ENCODE results near the gene COLEC11. TPM values are rescaled to one million over a fixed set of nuclear protein-coding genes. Genes with fewer than 3 reads are reported as not detected.

COLEC11 gene
- total RNA-seq, 1 experiment from 2014 or later: 0.39 TPM

GRCh38 chr2:3675687-3676086, 80.8 kb downstream of the COLEC11 start:
- H3K36me3 Mint-ChIP-seq (ENCODE audit: insufficient read depth in 1 of 3, low read depth in 3 of 3): no peaks in the 10 kb centered on the region
- no peak overlapping the region for H2BK20ac ChIP-seq (ENCODE audit: low read depth, low read length, poor library complexity, severe bottlenecking)
- H3K9me3 ChIP-seq (ENCODE audit: control insufficient read depth, low read depth, low read length): no peaks in the 10 kb centered on the region
- no peak overlapping the region for H2BK120ac ChIP-seq (ENCODE audit: low read depth, low read length, poor library complexity, severe bottlenecking)
- no peaks in the 10 kb centered on the region for H4K20me1 ChIP-seq (ENCODE audit: control insufficient read depth, insufficient read depth, insufficient read length)
- no peaks in the 10 kb centered on the region for H3K4me1 Mint-ChIP-seq
- no peaks in the 10 kb centered on the region for H3K79me2 ChIP-seq (ENCODE audit: insufficient read depth, low read length)
- no peak overlapping the region for H3K9ac ChIP-seq (ENCODE audit: extremely low read depth, insufficient read length, low read length)
- H3K4me2 ChIP-seq (ENCODE audit: insufficient read depth, insufficient read length, low read length): no peak overlapping the region
- TF ChIP-seq, protein P1, sequence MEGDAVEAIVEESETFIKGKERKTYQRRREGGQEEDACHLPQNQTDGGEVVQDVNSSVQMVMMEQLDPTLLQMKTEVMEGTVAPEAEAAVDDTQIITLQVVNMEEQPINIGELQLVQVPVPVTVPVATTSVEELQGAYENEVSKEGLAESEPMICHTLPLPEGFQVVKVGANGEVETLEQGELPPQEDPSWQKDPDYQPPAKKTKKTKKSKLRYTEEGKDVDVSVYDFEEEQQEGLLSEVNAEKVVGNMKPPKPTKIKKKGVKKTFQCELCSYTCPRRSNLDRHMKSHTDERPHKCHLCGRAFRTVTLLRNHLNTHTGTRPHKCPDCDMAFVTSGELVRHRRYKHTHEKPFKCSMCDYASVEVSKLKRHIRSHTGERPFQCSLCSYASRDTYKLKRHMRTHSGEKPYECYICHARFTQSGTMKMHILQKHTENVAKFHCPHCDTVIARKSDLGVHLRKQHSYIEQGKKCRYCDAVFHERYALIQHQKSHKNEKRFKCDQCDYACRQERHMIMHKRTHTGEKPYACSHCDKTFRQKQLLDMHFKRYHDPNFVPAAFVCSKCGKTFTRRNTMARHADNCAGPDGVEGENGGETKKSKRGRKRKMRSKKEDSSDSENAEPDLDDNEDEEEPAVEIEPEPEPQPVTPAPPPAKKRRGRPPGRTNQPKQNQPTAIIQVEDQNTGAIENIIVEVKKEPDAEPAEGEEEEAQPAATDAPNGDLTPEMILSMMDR (conservative IDR thresholded peaks at IDR 0.05): no peak
- no peak overlapping the region; the same call in 1 of the 2 replicates for H2BK15ac ChIP-seq (ENCODE audit: low read depth, low read length)
- no peak overlapping the region for H3K14ac ChIP-seq (ENCODE audit: insufficient read depth, low read length)
- H3K27me3 Mint-ChIP-seq (ENCODE audit: low read depth): peaks cover 17% of the 10 kb centered on the region
- H3K56ac ChIP-seq (ENCODE audit: insufficient read length, low read depth, low read length): no peak overlapping the region
- H3K9me3 Mint-ChIP-seq: no peaks in the 10 kb centered on the region; a peak in 1 of 5 replicates
- H4K8ac ChIP-seq (replicated peaks; ENCODE audit: insufficient read length, low read depth, low read length): no peak overlapping the region
- H4K91ac ChIP-seq (ENCODE audit: insufficient read length, low read depth, low read length): no peak overlapping the region
- H2AFZ ChIP-seq (ENCODE audit: low read length): no peak overlapping the region
- H2AK5ac ChIP-seq (ENCODE audit: insufficient read length, low read length): no peak overlapping the region
- H3K4me1 ChIP-seq (ENCODE audit: insufficient read depth, low read length): no peaks in the 10 kb centered on the region
- no peak overlapping the region for H3K23ac ChIP-seq (ENCODE audit: insufficient read length, low read depth, low read length)
- H3K4ac ChIP-seq (ENCODE audit: low read depth, low read length): no peak overlapping the region
- DNase-seq: no peak
- no peak overlapping the region for H3T11ph ChIP-seq (ENCODE audit: low read length)
- no peak overlapping the region for H3K4me3 Mint-ChIP-seq
- no peak overlapping the region for H2BK5ac ChIP-seq (ENCODE audit: insufficient read length, low read length)
- H2BK12ac ChIP-seq (ENCODE audit: insufficient read length, low read depth, low read length): no peak overlapping the region
- H3K27ac Mint-ChIP-seq: no peak overlapping the region
- H3K27me3 ChIP-seq (ENCODE audit: insufficient read depth, low read length): no peaks in the 10 kb centered on the region
- no CpG with 5 or more reads among the region's 4 CpGs for WGBS (ENCODE audit: extremely low coverage, insufficient read length, low lambda C conversion rate)
- no peaks in the 10 kb centered on the region for H3K79me1 ChIP-seq (ENCODE audit: insufficient read depth, low read depth, low read length, poor library complexity, severe bottlenecking)
- no peak overlapping the region for H3K18ac ChIP-seq (ENCODE audit: insufficient read length, low read depth, low read length)
- H3K23me2 ChIP-seq (ENCODE audit: insufficient read length, low read depth, low read length, poor library complexity, severe bottlenecking): peaks cover 2% of the 10 kb centered on the region
- H4K5ac ChIP-seq (ENCODE audit: insufficient read length, low read depth, low read length): no peak overlapping the region
- H3K27ac ChIP-seq (ENCODE audit: insufficient read length, low read depth, low read length): no peak overlapping the region

Measured in H9 (cell line).